ENCODE data around the gene SMPD1. TPM values are rescaled to one million over a fixed set of nuclear protein-coding genes. Genes with fewer than 3 reads are reported as not detected.

The SMPD1 gene
- total and polyA plus RNA-seq, 2 experiments from 2014 or later = 0.76 to 0.97 TPM

DNA sequence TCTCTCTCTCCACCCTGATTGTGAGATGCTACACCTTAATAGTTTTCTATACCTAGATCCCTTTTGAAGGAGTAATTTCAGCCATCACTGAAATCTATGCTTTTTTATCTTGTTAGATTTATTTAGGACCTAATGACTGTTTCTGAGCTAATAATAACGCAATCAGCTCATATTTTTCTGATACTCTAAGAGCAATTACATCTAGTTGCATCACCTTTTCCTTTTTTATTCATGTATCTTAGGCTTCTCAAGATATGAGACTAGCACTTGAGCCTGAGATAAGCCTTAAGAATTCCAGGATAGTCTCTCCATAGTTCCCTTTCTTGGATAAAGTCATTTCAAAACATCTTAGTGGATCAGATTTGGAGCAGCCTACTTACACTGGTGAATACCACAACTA is 44.9 kb upstream of the SMPD1 start:
- H3K9me3 Mint-ChIP-seq = peaks cover 10% of the 10 kb centered on the region
- Histone ChIP-seq H3K27me3 (ENCODE audit: insufficient read depth) (no peaks in the 10 kb centered on the region), H3K4me2 (no peak overlapping the region), H3K27ac (ENCODE audit: low read depth) (no peak overlapping the region), H3K79me2 (replicated peaks; ENCODE audit: insufficient read depth) (no peaks in the 10 kb centered on the region), H4K20me1 (replicated peaks; ENCODE audit: insufficient read depth) (no peaks in the 10 kb centered on the region), H3K4me1 (ENCODE audit: insufficient read depth) (no peaks in the 10 kb centered on the region), H3K36me3 (ENCODE audit: insufficient read depth) (no peaks in the 10 kb centered on the region), H3F3A (replicated peaks; ENCODE audit: low read depth) (no peaks in the 10 kb centered on the region), H3K9me2 (ENCODE audit: insufficient read depth) (peaks cover 6% of the 10 kb centered on the region; the same call in 1 of the 2 replicates), H2AFZ (no peak overlapping the region), H3K4me3 (no peak overlapping the region)
- no peaks in the 10 kb centered on the region for H3K27me3 Mint-ChIP-seq (ENCODE audit: insufficient read depth, low read depth, poor library complexity)
- TF ChIP-seq JUNB (IDR thresholded peaks at IDR 0.05; ENCODE audit: unreplicated experiment) = no peak
- TF ChIP-seq, protein P1, sequence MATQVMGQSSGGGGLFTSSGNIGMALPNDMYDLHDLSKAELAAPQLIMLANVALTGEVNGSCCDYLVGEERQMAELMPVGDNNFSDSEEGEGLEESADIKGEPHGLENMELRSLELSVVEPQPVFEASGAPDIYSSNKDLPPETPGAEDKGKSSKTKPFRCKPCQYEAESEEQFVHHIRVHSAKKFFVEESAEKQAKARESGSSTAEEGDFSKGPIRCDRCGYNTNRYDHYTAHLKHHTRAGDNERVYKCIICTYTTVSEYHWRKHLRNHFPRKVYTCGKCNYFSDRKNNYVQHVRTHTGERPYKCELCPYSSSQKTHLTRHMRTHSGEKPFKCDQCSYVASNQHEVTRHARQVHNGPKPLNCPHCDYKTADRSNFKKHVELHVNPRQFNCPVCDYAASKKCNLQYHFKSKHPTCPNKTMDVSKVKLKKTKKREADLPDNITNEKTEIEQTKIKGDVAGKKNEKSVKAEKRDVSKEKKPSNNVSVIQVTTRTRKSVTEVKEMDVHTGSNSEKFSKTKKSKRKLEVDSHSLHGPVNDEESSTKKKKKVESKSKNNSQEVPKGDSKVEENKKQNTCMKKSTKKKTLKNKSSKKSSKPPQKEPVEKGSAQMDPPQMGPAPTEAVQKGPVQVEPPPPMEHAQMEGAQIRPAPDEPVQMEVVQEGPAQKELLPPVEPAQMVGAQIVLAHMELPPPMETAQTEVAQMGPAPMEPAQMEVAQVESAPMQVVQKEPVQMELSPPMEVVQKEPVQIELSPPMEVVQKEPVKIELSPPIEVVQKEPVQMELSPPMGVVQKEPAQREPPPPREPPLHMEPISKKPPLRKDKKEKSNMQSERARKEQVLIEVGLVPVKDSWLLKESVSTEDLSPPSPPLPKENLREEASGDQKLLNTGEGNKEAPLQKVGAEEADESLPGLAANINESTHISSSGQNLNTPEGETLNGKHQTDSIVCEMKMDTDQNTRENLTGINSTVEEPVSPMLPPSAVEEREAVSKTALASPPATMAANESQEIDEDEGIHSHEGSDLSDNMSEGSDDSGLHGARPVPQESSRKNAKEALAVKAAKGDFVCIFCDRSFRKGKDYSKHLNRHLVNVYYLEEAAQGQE (IDR thresholded peaks at IDR 0.05; ENCODE audit: unreplicated experiment) = no peak
- TF ChIP-seq, protein P2, sequence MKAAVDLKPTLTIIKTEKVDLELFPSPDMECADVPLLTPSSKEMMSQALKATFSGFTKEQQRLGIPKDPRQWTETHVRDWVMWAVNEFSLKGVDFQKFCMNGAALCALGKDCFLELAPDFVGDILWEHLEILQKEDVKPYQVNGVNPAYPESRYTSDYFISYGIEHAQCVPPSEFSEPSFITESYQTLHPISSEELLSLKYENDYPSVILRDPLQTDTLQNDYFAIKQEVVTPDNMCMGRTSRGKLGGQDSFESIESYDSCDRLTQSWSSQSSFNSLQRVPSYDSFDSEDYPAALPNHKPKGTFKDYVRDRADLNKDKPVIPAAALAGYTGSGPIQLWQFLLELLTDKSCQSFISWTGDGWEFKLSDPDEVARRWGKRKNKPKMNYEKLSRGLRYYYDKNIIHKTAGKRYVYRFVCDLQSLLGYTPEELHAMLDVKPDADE (IDR thresholded peaks at IDR 0.05) = no peak
- no peak for TF ChIP-seq STAT1 (IDR thresholded peaks at IDR 0.05; ENCODE audit: unreplicated experiment)
- TF ChIP-seq POLR2AphosphoS5 (IDR thresholded peaks at IDR 0.05; ENCODE audit: low read depth) = no peak
- no peak for TF ChIP-seq EZH2phosphoT487 (IDR thresholded peaks at IDR 0.05; ENCODE audit: unreplicated experiment)
- TF ChIP-seq CREB1 (CRISPR knock-in tag; IDR thresholded peaks at IDR 0.05; ENCODE audit: low read depth) = no peak
- no peak for TF ChIP-seq ZNF331 (CRISPR knock-in tag; IDR thresholded peaks at IDR 0.05; ENCODE audit: low read depth)
- no peak for TF ChIP-seq ZNF114 (CRISPR knock-in tag; IDR thresholded peaks at IDR 0.05)
- TF ChIP-seq EZH2 (IDR thresholded peaks at IDR 0.05; ENCODE audit: low read depth, unreplicated experiment) = no peak
- TF ChIP-seq, protein P3, sequence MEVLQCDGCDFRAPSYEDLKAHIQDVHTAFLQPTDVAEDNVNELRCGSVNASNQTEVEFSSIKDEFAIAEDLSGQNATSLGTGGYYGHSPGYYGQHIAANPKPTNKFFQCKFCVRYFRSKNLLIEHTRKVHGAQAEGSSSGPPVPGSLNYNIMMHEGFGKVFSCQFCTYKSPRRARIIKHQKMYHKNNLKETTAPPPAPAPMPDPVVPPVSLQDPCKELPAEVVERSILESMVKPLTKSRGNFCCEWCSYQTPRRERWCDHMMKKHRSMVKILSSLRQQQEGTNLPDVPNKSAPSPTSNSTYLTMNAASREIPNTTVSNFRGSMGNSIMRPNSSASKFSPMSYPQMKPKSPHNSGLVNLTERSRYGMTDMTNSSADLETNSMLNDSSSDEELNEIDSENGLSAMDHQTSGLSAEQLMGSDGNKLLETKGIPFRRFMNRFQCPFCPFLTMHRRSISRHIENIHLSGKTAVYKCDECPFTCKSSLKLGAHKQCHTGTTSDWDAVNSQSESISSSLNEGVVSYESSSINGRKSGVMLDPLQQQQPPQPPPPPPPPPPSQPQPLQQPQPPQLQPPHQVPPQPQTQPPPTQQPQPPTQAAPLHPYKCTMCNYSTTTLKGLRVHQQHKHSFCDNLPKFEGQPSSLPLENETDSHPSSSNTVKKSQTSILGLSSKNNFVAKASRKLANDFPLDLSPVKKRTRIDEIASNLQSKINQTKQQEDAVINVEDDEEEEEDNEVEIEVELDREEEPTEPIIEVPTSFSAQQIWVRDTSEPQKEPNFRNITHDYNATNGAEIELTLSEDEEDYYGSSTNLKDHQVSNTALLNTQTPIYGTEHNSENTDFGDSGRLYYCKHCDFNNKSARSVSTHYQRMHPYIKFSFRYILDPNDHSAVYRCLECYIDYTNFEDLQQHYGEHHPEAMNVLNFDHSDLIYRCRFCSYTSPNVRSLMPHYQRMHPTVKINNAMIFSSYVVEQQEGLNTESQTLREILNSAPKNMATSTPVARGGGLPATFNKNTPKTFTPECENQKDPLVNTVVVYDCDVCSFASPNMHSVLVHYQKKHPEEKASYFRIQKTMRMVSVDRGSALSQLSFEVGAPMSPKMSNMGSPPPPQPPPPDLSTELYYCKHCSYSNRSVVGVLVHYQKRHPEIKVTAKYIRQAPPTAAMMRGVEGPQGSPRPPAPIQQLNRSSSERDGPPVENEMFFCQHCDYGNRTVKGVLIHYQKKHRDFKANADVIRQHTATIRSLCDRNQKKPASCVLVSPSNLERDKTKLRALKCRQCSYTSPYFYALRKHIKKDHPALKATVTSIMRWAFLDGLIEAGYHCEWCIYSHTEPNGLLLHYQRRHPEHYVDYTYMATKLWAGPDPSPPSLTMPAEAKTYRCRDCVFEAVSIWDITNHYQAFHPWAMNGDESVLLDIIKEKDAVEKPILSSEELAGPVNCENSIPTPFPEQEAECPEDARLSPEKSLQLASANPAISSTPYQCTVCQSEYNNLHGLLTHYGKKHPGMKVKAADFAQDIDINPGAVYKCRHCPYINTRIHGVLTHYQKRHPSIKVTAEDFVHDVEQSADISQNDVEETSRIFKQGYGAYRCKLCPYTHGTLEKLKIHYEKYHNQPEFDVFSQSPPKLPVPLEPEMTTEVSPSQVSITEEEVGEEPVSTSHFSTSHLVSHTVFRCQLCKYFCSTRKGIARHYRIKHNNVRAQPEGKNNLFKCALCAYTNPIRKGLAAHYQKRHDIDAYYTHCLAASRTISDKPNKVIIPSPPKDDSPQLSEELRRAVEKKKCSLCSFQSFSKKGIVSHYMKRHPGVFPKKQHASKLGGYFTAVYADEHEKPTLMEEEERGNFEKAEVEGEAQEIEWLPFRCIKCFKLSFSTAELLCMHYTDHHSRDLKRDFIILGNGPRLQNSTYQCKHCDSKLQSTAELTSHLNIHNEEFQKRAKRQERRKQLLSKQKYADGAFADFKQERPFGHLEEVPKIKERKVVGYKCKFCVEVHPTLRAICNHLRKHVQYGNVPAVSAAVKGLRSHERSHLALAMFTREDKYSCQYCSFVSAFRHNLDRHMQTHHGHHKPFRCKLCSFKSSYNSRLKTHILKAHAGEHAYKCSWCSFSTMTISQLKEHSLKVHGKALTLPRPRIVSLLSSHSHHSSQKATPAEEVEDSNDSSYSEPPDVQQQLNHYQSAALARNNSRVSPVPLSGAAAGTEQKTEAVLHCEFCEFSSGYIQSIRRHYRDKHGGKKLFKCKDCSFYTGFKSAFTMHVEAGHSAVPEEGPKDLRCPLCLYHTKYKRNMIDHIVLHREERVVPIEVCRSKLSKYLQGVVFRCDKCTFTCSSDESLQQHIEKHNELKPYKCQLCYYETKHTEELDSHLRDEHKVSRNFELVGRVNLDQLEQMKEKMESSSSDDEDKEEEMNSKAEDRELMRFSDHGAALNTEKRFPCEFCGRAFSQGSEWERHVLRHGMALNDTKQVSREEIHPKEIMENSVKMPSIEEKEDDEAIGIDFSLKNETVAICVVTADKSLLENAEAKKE (CRISPR knock-in tag; IDR thresholded peaks at IDR 0.05) = no peak
- TF ChIP-seq, protein P4, sequence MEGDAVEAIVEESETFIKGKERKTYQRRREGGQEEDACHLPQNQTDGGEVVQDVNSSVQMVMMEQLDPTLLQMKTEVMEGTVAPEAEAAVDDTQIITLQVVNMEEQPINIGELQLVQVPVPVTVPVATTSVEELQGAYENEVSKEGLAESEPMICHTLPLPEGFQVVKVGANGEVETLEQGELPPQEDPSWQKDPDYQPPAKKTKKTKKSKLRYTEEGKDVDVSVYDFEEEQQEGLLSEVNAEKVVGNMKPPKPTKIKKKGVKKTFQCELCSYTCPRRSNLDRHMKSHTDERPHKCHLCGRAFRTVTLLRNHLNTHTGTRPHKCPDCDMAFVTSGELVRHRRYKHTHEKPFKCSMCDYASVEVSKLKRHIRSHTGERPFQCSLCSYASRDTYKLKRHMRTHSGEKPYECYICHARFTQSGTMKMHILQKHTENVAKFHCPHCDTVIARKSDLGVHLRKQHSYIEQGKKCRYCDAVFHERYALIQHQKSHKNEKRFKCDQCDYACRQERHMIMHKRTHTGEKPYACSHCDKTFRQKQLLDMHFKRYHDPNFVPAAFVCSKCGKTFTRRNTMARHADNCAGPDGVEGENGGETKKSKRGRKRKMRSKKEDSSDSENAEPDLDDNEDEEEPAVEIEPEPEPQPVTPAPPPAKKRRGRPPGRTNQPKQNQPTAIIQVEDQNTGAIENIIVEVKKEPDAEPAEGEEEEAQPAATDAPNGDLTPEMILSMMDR (conservative IDR thresholded peaks at IDR 0.05; ENCODE audit: low read depth in 2 of 2) = no peak
- no peak for TF ChIP-seq NANOG (IDR thresholded peaks at IDR 0.05; ENCODE audit: borderline replicate concordance)
- H3K27ac Mint-ChIP-seq = no peak overlapping the region
- H3K36me3 Mint-ChIP-seq (ENCODE audit: low read depth) = peaks cover 6% of the 10 kb centered on the region
- DNase-seq (ENCODE audit: low spot score) (no peak), ATAC-seq (no peak)
- no peak overlapping the region for H3K4me3 Mint-ChIP-seq
- H3K4me1 Mint-ChIP-seq = peaks cover 5% of the 10 kb centered on the region; the same call in 2 of the 3 replicates

All from GM23338 (cell line).